Eye (tissue), 1 donor: Measurements from ENCODE around the gene FUT1.
A peak's percentile ranks its signal among the peaks of the same experiment; 100 is the strongest.
"Not testable (repeated sequence)": the region's sequence is repeated elsewhere in the genome, so short reads cannot be mapped to it uniquely, and the experiment has no call there.

Experiments used
- DNase-seq: peaks from one replicate; pipeline ENCODE4 v3.0.0-alpha.2; 2015

FUT1 gene

GRCh38 chr19:48768171-48768753 is 15.8 kb upstream of the FUT1 start:
- not testable (repeated sequence) for DNase-seq

GRCh38 chr19:48765816-48766215 is 13.4 kb upstream of the FUT1 start:
- not testable (repeated sequence) for DNase-seq

DNA sequence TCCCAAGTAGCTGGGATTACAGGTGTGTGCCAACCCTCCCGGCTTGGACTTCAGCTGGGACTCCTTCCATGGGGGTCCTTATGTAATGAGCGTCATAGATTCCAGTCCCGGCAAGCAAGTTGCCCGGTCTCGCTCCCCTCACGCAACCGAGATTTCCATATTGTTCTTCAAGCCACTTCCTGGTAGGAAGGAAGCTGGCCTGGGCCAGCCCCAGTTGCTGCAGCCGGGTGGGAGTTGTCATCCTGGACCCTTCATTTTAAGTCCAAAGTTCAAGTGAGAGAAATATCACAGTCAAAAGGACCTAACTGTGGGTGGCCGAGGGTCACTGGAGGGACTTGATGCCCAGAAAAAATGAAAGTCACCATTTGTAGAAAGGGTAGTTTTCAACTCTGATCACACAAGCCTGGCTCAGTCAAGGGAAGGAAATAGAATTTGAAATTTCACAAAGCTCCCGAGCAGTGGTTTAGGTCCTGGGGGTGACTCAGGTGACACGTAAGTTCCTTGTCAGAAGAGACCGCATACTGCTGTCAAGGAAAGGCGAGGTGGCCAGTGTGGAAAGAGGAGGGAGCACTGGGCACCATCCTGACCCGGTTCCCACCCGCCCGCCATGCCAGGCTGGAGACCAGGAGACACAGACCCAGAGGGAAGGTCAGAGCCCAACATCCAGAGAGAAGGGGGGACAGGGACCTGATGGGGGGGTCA is 8.2 kb upstream of the FUT1 start:
- no peak for DNase-seq

DNA sequence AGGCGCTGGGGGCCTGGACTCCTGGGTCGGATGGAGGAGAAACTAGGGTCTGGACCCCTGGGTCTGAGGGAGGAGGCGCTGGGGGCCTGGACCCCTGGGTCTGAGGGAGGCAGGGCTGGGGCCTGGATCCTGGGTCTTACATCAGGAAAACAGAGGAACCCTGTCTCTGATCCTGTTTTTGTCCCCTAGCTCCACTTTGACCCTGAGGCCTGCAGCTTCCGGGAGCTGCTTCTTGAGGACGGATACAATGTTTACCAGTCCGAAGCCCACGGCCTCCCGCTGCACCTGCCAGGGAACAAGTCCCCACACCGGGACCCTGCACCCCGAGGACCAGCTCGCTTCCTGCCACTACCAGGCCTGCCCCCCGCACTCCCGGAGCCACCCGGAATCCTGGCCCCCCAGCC is 5.3 kb upstream of the FUT1 start:
- DNase-seq: no peak

GRCh38 chr19:48757089-48757675 is 4.7 kb upstream of the FUT1 start:
- DNase-seq: no peak

DNA sequence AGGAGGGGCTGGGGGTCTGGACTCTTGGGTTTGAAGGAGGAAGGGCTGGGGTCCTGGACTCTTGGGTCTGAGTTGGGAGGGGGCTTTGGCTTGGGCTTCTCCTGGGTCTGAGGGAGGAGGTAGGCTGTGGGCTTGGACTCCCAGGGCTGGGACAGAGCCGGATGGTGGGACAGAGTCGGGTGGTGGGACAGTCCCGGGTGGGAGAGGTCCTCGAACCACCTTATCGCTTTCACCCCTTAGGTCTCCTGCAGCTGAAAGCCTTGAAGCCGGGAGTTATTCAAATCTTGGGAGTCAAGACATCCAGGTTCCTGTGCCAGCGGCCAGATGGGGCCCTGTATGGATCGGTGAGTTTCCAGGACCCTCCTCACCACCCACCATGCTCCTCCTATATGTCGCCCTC is 4.2 kb upstream of the FUT1 start:
- no peak for DNase-seq

DNA sequence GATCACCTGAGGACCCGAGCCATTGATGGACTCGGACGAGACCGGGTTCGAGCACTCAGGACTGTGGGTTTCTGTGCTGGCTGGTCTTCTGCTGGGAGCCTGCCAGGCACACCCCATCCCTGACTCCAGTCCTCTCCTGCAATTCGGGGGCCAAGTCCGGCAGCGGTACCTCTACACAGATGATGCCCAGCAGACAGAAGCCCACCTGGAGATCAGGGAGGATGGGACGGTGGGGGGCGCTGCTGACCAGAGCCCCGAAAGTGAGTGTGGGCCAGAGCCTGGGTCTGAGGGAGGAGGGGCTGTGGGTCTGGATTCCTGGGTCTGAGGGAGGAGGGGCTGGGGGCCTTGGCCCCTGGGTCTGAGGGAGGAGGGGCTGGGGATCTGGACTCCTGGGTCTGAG is 3.8 kb upstream of the FUT1 start:
- DNase-seq: no peak

DNA sequence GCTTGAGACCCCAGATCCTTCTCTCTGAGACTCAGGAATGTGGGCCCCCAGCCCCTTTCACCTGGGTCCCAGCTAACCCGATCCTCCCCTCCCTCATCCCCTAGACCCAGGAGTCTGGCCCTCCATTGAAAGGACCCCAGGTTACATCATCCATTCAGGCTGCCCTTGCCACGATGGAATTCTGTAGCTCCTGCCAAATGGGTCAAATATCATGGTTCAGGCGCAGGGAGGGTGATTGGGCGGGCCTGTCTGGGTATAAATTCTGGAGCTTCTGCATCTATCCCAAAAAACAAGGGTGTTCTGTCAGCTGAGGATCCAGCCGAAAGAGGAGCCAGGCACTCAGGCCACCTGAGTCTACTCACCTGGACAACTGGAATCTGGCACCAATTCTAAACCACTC is 3.3 kb upstream of the FUT1 start:
- DNase-seq: no peak

DNA sequence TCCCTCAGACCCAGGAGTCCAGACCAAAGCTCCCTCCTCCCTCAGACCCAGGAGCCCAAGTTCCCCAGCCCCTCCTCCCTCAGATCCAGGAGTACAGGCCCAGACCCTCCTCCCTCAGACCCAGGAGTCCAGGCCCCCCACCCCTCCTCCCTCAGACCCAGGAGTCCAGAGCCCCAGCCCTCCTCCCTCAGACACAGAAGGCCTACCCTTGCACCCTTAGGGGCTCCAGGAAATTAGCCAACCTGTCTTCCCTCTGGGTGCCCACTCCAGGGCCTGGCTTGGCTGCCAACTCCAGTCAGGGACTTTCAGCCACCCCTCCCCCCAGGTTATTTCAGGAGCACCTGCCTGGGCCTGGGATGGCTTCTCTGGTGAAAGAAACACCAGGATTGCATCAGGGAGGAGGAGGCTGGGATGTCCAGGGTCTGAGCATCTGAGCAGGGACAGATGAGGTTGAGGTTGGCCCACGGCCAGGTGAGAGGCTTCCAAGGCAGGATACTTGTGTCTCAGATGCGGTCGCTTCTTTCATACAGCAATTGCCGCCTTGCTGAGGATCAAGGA is 2.7 kb upstream of the FUT1 start, which contains the start of gene FGF21:
Gene FGF21, plus strand, starts transcription at position 441 of the 558 bp plus-strand sequence. CDS start 713 bp downstream, outside the sequence.
- DNase-seq: no peak

DNA sequence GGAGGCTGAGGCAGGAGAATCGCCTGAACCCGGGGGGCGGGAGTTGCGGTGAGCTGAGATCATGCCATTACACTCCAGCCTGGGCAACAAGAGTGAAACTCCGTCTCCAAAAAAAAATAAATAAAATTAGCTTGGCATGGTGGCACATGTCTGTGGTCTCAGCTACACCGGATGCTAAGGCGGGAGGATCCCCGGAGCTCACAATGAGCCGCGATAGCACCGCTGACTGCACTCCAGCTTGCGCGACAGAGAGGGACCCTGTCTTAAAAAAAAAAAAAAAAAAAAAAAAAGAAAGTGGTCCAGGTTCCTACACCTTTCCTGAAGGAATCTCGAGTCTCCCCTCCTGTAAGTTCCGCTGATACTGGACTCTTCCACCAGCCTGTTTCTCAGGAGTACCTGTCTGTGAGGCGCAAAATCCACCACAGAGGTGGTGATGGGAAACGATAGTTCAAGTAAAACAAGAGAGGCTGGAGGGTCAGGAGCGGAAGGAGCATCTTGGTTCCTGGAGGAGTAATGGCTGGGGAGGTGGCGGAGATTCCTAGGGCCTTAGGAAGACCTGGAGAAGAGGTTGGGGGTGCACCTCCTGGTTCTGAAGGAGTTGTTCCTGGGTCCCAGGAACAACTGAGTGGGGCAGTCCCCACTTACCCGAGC is 471 bp downstream of the FUT1 start:
- DNase-seq: peak; percentile 44

DNA sequence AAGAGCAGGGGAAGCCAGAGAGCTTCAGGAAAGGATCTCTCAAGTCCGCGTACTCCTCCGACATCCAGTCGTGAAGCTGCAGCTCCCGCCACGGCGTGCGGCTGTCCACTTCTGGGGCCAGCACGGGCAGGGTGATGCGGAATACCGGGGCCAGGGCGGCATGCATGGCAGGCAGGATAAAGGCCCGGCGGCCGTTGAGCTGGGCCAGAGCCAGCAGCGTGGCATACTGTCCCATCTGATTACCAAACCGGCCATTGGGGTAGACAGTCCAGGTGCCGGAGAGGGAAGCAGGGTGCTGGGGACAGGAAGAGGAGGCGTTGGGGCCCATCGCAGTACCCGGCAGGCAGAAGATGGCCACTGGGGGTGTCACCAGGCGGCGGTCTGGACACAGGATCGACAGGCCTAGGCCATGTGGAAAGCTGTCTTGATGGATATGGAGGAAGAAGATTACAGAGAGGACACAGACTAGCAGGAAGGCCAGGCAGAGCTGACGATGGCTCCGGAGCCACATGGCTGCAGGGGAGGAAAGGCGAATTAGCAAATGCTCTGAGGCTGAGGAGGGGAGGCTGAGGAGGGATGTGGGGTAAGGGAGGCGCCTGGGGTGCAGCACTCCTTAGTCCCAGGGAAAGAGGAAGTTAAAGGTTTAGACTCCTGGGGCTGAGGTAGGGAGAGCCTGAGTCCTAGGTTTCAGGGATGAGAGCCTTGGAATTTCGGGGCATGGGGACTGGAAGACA is 1.5 kb downstream of the FUT1 start:
- no peak for DNase-seq

DNA sequence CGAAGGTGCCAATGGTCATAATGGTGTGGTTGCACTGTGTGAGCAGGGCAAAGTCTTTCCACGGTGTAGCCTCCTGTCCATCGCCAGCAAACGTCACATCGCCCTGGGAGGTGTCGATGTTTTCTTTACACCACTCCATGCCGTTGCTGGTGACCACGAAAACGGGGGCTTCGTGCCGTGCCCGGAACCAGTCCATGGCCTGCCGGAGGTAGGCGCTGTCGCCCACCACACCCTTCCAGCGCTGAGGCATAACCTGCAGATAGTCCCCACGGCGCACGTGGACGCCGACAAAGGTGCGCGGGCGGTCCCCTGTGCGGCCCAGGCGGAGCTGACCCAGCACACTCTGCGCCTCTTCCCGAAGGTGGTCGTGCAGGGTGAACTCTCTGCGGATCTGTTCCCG is 2.1 kb downstream of the FUT1 start:
- no peak for DNase-seq

DNA sequence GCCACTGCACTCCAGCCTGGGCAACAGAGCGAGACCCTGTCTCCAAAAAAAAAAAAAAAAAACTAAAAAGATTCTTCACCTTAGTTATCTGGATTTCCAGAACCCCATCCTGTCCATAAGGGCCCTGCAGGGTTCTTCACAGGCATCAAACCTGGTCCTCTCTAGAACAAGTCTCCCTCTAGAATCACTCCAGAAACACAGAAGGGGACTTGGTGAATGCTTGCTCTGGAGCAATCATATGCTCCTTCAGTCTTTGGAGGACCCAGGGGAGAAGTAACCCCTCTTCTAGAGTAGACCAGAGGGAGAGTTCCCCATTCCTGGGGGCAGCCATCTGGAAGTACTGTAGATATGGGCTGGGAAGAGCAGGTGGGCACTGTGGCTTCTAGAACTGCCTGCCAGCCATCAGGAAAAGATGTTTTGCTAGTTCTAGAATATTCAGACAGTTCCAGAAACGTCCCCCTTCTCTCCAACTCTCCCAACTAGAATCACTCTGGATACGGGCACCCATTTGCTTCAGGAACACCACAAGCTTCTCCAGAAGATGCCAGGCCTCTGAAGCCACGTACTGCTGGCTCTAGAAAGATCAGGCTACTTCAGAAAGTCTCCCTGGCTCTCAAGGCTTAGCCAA is 2.8 kb downstream of the FUT1 start:
- DNase-seq: no peak

GRCh38 chr19:48746738-48747575 is 5.5 kb downstream of the FUT1 start, which contains the start of gene IZUMO1:
TSS of gene IZUMO1 (minus strand) at chr19:48746909. CDS start at chr19:48745859, 1,050 bp downstream.
- peak; percentile 96 for DNase-seq

GRCh38 chr19:48746110-48746509 is 6.3 kb downstream of the FUT1 start:
- no peak for DNase-seq

DNA sequence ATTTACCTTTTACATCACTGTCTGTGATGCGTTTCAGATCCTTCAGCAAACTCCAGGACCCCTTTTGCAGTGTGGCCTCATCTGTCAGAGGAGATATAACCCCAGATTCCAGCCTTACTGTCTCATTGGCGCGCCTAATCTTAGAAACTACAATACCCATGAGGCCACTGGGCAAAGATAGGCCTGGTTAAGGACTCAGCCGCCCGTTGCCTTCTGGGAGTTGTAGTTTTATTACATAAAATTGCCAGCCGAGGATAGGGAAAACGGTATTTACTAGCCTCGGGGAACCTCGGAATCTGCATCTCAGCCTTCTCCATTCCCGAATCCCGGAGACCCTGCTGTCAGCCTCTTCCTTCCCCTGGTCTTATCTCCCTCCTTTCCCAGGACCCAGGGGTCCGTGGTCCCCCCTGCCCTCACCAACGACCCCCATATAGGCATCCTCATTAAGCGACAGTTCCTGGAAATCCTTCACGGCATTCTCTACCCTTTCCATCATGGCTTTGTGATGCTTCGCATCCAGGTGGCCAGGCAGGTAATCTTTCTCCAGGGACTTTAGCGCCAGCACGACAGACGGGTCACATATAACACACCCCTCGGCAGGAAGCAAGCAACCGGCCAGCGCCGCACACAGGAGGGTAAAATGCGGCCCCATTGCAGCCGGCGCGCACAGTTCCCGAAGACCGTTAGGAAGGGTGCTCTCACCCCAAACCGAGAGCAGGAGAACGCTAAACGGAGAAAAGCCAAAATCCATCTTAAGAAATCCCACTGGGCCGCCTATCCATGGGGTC is 7.0 kb downstream of the FUT1 start:
- peak; percentile 88 for DNase-seq

DNA sequence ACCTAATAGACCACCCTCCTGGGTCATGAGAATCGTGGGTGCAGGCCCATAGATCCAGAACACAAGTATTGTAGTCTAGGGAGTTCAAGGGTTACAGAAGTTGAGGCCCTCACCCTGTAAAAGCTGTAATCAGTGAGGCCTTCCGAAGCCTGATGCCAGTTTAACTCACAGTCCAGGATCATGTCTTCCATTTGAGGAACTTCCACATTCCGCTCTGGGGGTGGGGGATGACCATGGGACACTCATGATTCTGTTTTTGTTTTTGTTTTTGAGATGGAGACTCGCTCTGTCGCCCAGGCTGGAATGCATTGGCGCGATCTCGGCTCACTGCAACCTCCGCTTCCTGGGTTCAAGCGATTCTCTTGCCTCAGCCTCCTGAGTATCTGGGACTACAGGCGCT is 10.3 kb downstream of the FUT1 start:
- no peak for DNase-seq

- peak; percentile 35 for DNase-seq
Measured at GRCh38 chr19:48741129-48741999, 11.1 kb downstream of the FUT1 start.
